GM21528 (cell line): Measurements from ENCODE around the gene ARHGAP9.

Source experiments
- ATAC-seq: cut with Tn5 transposase; IDR thresholded peaks from one replicate; pipeline ENCODE4 v1.9.1; 2021; ENCODE audit warnings: mild to moderate bottlenecking, moderate library complexity; ENCODE audit not compliant: unreplicated experiment, low FRiP score

Gene ARHGAP9

GRCh38 chr12:57479376-57480115 lies at the start of gene ARHGAP9:
ARHGAP9 (minus strand) TSS chr12:57479866; CDS start chr12:57479406, 460 bp downstream.
- no peak for ATAC-seq

GRCh38 chr12:57528831-57529555 lies 49.3 kb upstream of the ARHGAP9 start:
- ATAC-seq = no peak

- ATAC-seq = no peak
Measured at GRCh38 chr12:57528176-57528575, 48.5 kb upstream of the ARHGAP9 start.

- no peak for ATAC-seq
Measured at GRCh38 chr12:57527184-57527583, 47.5 kb upstream of the ARHGAP9 start.

DNA sequence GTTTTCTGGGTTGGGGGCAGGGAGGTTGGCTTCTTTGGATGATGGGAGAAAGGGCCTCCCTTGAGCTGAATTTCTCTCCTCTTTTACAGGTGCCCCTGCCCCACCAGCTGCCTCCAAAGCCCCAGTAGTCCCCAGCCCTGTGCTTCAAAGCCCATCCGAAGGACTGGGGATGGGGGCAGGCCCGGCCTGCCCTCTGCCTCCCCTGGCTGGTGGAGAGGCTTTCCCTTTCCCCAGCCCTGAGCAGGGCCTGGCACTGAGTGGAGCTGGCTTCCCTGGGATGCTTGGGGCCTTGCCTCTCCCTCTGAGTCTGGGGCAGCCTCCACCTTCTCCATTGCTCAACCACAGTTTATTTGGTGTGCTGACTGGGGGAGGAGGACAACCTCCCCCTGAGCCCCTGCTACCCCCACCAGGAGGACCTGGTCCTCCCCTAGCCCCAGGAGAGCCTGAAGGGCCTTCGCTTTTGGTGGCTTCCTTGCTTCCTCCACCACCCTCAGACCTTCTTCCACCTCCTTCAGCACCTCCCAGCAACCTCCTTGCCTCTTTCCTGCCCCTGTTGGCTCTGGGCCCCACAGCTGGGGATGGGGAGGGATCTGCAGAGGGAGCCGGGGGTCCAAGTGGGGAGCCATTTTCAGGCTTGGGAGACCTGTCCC lies 46.9 kb upstream of the ARHGAP9 start:
- ATAC-seq = no peak

- no peak for ATAC-seq
Measured at GRCh38 chr12:57525615-57526383, 46.1 kb upstream of the ARHGAP9 start.

DNA sequence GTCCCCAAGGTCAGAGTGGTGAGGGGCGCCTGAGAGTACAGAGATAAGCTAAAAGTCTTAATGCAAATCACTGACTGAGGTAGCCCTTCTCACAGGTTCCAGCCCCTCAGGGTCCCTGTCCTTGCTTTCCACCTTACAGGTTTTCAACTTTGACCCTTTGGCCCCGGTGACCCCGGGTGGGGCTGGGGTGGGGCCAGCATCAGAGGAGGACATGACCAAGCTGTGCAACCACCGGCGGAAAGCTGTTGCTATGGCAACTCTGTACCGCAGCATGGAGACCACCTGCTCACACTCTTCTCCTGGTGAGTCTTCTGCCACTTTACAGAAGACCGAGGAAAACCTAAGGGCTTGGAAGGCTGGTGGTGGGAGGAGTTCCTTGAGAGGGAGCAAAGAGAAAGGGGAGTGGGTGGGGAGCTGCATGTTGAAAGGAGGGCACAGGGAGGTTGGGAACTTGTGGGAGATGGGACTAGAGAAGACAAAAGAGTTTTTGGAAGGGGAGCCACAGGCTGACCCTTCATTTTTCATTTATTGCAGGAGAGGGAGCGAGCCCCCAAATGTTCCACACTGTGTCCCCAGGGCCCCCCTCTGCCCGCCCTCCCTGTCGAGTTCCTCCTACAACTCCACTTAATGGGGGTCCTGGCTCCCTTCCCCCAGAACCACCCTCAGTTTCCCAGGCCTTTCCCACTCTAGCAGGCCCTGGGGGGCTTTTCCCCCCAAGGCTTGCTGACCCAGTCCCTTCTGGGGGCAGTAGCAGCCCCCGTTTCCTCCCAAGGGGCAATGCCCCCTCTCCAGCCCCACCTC lies 45.3 kb upstream of the ARHGAP9 start:
- no peak for ATAC-seq

- ATAC-seq = no peak
Measured at GRCh38 chr12:57523706-57524614, 44.3 kb upstream of the ARHGAP9 start.

GRCh38 chr12:57522887-57523705 lies 43.4 kb upstream of the ARHGAP9 start:
- no peak for ATAC-seq

GRCh38 chr12:57522011-57522886 lies 42.6 kb upstream of the ARHGAP9 start, which contains the start of gene MBD6:
MBD6 (plus strand) TSS chr12:57522824; CDS start chr12:57524304, 1,480 bp downstream.
- ATAC-seq = peak; percentile 37

- no peak for ATAC-seq
Measured at GRCh38 chr12:57521525-57522010, 41.9 kb upstream of the ARHGAP9 start.

DNA sequence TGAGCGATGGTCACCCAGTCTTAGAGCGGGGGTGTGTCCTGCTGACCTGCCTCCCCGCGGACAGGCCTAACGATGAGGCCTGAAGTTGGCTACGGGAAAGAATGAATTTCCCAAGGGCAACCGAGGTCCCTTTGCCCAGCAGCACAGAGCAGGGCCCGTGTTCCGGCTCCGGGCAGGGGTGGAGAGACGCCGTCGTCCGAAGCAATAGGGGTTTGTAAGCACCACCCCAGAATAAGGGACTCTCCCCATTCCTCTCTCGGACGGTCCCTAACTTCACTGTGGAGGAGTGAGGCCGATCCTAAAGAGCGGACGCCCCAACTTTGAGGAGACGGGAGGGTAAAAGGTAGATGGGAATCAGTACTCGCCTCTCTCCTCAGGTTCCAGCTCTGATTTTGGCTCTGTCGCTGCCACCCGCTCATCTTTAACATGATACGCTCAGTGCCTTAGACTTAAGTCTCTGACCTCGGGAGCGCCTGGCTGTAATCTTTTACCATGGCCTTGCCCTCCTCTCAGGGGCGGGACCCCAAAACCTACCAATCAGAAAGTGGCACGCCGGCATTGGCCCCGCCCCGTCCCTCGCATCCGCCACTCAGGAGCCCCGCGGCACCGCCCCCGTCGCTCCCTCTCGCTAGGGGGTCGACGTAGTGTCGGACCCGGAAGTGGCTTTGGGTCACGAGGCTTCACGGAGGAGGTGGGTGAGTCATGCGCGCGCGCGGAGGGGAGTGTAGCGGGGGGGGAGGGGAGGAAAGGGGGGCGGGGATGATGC lies 40.6 kb upstream of the ARHGAP9 start, which contains the start of gene DDIT3:
Gene DDIT3, minus strand, starts transcription at position 462 of the 766 bp plus-strand sequence. CDS start 3,108 bp downstream, outside the sequence.
- peak; percentile 52 for ATAC-seq

- ATAC-seq = no peak
Measured at GRCh38 chr12:57519796-57520052, 40.1 kb upstream of the ARHGAP9 start.

- ATAC-seq = no peak
Measured at GRCh38 chr12:57518920-57519795, 39.5 kb upstream of the ARHGAP9 start.
